ENCODE measurements around the gene HNRNPLL. TPM values are rescaled to one million over a fixed set of nuclear protein-coding genes. Genes with fewer than 3 reads are reported as not detected.

Gene HNRNPLL
- total and polyA plus RNA-seq, 2 experiments from 2014 or later, result 42.5 to 53.4 TPM

DNA sequence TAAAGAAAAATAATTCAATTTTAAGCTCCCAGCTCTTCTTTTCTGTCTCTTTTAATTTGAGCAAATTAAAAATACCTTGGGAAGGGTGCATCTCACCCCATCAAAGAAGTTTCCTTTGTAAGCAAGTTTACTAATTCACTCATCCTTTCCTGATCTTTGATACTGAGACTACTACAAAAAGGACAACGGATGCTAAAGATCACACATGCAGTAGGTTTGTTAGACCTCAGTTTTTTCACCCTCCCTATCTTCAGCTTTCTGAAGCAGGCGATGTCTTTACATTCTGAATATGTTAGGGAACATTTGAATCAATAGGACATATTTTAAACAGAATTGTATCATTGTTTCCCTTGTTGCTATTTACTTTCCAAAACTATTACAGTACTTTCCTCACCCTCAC lies 6.0 kb upstream of the HNRNPLL start (continued):
- TF ChIP-seq, protein P1, sequence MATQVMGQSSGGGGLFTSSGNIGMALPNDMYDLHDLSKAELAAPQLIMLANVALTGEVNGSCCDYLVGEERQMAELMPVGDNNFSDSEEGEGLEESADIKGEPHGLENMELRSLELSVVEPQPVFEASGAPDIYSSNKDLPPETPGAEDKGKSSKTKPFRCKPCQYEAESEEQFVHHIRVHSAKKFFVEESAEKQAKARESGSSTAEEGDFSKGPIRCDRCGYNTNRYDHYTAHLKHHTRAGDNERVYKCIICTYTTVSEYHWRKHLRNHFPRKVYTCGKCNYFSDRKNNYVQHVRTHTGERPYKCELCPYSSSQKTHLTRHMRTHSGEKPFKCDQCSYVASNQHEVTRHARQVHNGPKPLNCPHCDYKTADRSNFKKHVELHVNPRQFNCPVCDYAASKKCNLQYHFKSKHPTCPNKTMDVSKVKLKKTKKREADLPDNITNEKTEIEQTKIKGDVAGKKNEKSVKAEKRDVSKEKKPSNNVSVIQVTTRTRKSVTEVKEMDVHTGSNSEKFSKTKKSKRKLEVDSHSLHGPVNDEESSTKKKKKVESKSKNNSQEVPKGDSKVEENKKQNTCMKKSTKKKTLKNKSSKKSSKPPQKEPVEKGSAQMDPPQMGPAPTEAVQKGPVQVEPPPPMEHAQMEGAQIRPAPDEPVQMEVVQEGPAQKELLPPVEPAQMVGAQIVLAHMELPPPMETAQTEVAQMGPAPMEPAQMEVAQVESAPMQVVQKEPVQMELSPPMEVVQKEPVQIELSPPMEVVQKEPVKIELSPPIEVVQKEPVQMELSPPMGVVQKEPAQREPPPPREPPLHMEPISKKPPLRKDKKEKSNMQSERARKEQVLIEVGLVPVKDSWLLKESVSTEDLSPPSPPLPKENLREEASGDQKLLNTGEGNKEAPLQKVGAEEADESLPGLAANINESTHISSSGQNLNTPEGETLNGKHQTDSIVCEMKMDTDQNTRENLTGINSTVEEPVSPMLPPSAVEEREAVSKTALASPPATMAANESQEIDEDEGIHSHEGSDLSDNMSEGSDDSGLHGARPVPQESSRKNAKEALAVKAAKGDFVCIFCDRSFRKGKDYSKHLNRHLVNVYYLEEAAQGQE (IDR thresholded peaks at IDR 0.05; ENCODE audit: unreplicated experiment), result no peak
- no peak for TF ChIP-seq JUNB (IDR thresholded peaks at IDR 0.05; ENCODE audit: unreplicated experiment)

DNA sequence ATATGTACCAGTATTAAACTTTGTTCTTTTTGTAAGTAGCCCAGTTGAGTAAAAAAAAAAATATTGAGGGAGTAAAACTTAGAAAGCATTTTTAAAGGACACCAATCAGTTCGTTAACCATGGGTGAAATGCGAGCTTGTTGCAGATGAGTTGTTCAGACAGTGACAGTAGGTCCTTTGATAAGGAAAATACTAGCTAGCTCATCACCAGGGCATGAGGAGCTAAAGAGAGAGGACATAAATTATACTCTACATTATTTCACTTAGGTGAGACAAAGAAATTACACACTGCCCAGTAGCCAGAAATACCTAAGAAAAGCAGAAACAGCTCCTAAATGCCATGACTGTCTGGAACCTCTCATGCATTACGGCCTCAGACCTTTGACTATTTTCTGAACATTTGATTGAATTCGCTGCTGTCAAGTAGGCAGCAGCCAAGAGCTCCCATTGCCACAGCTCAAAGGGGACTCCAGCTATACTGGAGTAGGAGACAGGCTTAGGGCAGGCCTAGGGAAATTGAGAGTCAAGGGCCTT lies 2.6 kb upstream of the HNRNPLL start:
- H3K9me3 Mint-ChIP-seq, result no peaks in the 10 kb centered on the region
- DNase-seq (ENCODE audit: low spot score) (no peak), ATAC-seq (no peak)
- H3K4me3 Mint-ChIP-seq, result no peak overlapping the region
- Histone ChIP-seq H3K27me3 (ENCODE audit: insufficient read depth) (no peaks in the 10 kb centered on the region), H3F3A (replicated peaks; ENCODE audit: low read depth) (no peaks in the 10 kb centered on the region), H3K4me3 (no peak overlapping the region), H4K20me1 (replicated peaks; ENCODE audit: insufficient read depth) (peaks cover under 1% of the 10 kb centered on the region), H3K9me2 (ENCODE audit: insufficient read depth) (no peaks in the 10 kb centered on the region), H3K4me2 (no peak overlapping the region), H3K27ac (ENCODE audit: low read depth) (no peak overlapping the region), H3K36me3 (ENCODE audit: insufficient read depth) (no peaks in the 10 kb centered on the region), H2AFZ (no peak overlapping the region), H3K79me2 (replicated peaks; ENCODE audit: insufficient read depth) (peaks cover 16% of the 10 kb centered on the region), H3K4me1 (ENCODE audit: insufficient read depth) (peaks cover 4% of the 10 kb centered on the region)
- peaks cover 14% of the 10 kb centered on the region for H3K4me1 Mint-ChIP-seq
- no peak overlapping the region for H3K27ac Mint-ChIP-seq
- TF ChIP-seq EZH2 (IDR thresholded peaks at IDR 0.05; ENCODE audit: low read depth, unreplicated experiment) (no peak), POLR2AphosphoS5 (IDR thresholded peaks at IDR 0.05; ENCODE audit: low read depth) (no peak), NANOG (IDR thresholded peaks at IDR 0.05; ENCODE audit: borderline replicate concordance) (no peak), EZH2phosphoT487 (IDR thresholded peaks at IDR 0.05; ENCODE audit: unreplicated experiment) (no peak), CREB1 (CRISPR knock-in tag; IDR thresholded peaks at IDR 0.05; ENCODE audit: low read depth) (no peak), ZNF114 (CRISPR knock-in tag; IDR thresholded peaks at IDR 0.05) (no peak)
- TF ChIP-seq, protein P2, sequence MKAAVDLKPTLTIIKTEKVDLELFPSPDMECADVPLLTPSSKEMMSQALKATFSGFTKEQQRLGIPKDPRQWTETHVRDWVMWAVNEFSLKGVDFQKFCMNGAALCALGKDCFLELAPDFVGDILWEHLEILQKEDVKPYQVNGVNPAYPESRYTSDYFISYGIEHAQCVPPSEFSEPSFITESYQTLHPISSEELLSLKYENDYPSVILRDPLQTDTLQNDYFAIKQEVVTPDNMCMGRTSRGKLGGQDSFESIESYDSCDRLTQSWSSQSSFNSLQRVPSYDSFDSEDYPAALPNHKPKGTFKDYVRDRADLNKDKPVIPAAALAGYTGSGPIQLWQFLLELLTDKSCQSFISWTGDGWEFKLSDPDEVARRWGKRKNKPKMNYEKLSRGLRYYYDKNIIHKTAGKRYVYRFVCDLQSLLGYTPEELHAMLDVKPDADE (IDR thresholded peaks at IDR 0.05), result no peak
- TF ChIP-seq, protein P3, sequence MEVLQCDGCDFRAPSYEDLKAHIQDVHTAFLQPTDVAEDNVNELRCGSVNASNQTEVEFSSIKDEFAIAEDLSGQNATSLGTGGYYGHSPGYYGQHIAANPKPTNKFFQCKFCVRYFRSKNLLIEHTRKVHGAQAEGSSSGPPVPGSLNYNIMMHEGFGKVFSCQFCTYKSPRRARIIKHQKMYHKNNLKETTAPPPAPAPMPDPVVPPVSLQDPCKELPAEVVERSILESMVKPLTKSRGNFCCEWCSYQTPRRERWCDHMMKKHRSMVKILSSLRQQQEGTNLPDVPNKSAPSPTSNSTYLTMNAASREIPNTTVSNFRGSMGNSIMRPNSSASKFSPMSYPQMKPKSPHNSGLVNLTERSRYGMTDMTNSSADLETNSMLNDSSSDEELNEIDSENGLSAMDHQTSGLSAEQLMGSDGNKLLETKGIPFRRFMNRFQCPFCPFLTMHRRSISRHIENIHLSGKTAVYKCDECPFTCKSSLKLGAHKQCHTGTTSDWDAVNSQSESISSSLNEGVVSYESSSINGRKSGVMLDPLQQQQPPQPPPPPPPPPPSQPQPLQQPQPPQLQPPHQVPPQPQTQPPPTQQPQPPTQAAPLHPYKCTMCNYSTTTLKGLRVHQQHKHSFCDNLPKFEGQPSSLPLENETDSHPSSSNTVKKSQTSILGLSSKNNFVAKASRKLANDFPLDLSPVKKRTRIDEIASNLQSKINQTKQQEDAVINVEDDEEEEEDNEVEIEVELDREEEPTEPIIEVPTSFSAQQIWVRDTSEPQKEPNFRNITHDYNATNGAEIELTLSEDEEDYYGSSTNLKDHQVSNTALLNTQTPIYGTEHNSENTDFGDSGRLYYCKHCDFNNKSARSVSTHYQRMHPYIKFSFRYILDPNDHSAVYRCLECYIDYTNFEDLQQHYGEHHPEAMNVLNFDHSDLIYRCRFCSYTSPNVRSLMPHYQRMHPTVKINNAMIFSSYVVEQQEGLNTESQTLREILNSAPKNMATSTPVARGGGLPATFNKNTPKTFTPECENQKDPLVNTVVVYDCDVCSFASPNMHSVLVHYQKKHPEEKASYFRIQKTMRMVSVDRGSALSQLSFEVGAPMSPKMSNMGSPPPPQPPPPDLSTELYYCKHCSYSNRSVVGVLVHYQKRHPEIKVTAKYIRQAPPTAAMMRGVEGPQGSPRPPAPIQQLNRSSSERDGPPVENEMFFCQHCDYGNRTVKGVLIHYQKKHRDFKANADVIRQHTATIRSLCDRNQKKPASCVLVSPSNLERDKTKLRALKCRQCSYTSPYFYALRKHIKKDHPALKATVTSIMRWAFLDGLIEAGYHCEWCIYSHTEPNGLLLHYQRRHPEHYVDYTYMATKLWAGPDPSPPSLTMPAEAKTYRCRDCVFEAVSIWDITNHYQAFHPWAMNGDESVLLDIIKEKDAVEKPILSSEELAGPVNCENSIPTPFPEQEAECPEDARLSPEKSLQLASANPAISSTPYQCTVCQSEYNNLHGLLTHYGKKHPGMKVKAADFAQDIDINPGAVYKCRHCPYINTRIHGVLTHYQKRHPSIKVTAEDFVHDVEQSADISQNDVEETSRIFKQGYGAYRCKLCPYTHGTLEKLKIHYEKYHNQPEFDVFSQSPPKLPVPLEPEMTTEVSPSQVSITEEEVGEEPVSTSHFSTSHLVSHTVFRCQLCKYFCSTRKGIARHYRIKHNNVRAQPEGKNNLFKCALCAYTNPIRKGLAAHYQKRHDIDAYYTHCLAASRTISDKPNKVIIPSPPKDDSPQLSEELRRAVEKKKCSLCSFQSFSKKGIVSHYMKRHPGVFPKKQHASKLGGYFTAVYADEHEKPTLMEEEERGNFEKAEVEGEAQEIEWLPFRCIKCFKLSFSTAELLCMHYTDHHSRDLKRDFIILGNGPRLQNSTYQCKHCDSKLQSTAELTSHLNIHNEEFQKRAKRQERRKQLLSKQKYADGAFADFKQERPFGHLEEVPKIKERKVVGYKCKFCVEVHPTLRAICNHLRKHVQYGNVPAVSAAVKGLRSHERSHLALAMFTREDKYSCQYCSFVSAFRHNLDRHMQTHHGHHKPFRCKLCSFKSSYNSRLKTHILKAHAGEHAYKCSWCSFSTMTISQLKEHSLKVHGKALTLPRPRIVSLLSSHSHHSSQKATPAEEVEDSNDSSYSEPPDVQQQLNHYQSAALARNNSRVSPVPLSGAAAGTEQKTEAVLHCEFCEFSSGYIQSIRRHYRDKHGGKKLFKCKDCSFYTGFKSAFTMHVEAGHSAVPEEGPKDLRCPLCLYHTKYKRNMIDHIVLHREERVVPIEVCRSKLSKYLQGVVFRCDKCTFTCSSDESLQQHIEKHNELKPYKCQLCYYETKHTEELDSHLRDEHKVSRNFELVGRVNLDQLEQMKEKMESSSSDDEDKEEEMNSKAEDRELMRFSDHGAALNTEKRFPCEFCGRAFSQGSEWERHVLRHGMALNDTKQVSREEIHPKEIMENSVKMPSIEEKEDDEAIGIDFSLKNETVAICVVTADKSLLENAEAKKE (CRISPR knock-in tag; IDR thresholded peaks at IDR 0.05), result no peak
- no peaks in the 10 kb centered on the region; the same call in 2 of the 3 replicates for H3K36me3 Mint-ChIP-seq (ENCODE audit: low read depth)
- H3K27me3 Mint-ChIP-seq (ENCODE audit: insufficient read depth, low read depth, poor library complexity), result peaks cover 6% of the 10 kb centered on the region
